ENCODE results near the gene CLUH.
"Not testable (repeated sequence)": the region's sequence is repeated elsewhere in the genome, so short reads cannot be mapped to it uniquely, and the experiment has no call there.

Gene CLUH

GRCh38 chr17:2682176-2682938 lies 29.2 kb downstream of the CLUH start:
- TF ChIP-seq MAX (IDR thresholded peaks at IDR 0.05; ENCODE audit: low read depth, low read length) (no peak), CTCF (IDR thresholded peaks at IDR 0.05; ENCODE audit: low read depth, low read length) (no peak), POLR2A (IDR thresholded peaks at IDR 0.05; ENCODE audit: extremely low read depth, insufficient read length) (no peak), MYC (IDR thresholded peaks at IDR 0.05; ENCODE audit: low read depth, low read length) (no peak)
- no peak overlapping the region for H3K4me3 ChIP-seq (ENCODE audit: low read depth, low read length)
- no peak for DNase-seq (ENCODE audit: low read depth)

GRCh38 chr17:2681650-2682049 lies 29.9 kb downstream of the CLUH start:
- TF ChIP-seq MYC (IDR thresholded peaks at IDR 0.05; ENCODE audit: low read depth, low read length): no peak
- TF ChIP-seq MAX (IDR thresholded peaks at IDR 0.05; ENCODE audit: low read depth, low read length): no peak
- TF ChIP-seq CTCF (IDR thresholded peaks at IDR 0.05; ENCODE audit: low read depth, low read length): no peak
- no peak for TF ChIP-seq POLR2A (IDR thresholded peaks at IDR 0.05; ENCODE audit: extremely low read depth, insufficient read length)
- no peak overlapping the region for H3K4me3 ChIP-seq (ENCODE audit: low read depth, low read length)
- DNase-seq (ENCODE audit: low read depth): no peak

DNA sequence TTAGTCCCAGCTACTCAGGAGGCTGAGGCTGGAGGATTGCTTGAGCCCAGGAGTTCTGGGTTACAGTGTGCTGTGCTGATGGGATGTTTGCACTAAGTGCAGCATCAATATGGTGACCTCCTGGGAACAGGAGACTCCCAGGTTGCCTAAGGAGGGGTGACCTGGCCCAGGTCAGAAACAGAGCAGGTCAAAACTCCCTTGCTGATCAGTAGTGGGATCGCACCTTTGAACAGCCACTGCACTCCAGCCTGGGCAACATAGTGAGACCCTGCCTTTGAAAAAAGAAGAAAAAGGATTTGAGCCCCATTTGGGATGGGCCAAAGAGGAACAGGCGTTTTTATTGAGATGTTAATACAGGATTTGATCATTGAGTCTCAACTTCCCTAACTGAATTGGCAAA lies 30.6 kb downstream of the CLUH start:
- no peak for DNase-seq (ENCODE audit: low read depth)
- H3K4me3 ChIP-seq (ENCODE audit: low read depth, low read length): no peak overlapping the region

DNA sequence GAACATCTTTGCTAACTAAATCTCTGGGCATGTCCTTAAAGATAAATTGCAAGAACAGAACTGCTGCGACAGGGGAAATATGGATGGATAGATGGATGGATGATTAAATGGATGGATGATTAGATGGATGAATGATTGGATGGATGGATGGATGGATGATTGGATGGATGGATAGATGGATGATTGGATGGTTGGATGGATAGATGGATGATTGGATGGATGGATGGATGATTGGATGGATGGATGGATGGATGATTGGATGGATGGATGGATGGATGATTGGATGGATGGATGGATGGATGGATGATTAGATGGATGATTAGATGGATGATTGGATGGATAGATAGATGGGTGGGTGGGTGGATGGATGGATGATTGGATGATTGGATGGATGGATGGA lies 32.3 kb downstream of the CLUH start:
- DNase-seq (ENCODE audit: low read depth); H3K4me3 ChIP-seq (ENCODE audit: low read depth, low read length): not testable (repeated sequence)

More for the DNA sequence above, 30.6 kb downstream of the CLUH start:
- TF ChIP-seq CTCF (IDR thresholded peaks at IDR 0.05; ENCODE audit: low read depth, low read length): no peak
- TF ChIP-seq MYC (IDR thresholded peaks at IDR 0.05; ENCODE audit: low read depth, low read length): no peak
- no peak for TF ChIP-seq MAX (IDR thresholded peaks at IDR 0.05; ENCODE audit: low read depth, low read length)
- TF ChIP-seq POLR2A (IDR thresholded peaks at IDR 0.05; ENCODE audit: extremely low read depth, insufficient read length): no peak

GRCh38 chr17:2672026-2672425 lies 39.5 kb downstream of the CLUH start:
- no peak overlapping the region for H3K4me3 ChIP-seq (ENCODE audit: low read depth, low read length)
- DNase-seq (ENCODE audit: low read depth): no peak
- no peak for TF ChIP-seq MAX (IDR thresholded peaks at IDR 0.05; ENCODE audit: low read depth, low read length)
- no peak for TF ChIP-seq POLR2A (IDR thresholded peaks at IDR 0.05; ENCODE audit: extremely low read depth, insufficient read length)

DNA sequence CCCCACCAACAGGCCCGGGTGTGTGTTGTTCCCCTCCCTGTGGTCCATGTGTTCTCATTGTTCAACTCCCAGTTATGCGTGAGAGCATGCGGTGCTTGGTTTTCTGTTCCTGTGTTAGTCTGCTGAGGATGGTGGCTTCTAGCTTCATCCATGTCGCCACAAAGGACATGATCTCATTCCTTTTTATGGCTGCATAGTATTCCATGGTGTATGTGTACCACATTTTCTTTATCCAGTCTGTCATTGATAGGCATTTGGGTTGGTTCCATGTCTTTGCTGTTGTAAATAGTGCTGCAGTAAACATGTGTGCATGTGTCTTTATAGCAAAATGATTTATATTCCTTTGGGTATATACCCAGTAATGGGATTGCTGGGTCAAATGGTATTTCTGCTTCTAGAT lies 51.2 kb downstream of the CLUH start:
- not testable (repeated sequence) for DNase-seq (ENCODE audit: low read depth); H3K4me3 ChIP-seq (ENCODE audit: low read depth, low read length)

- not testable (repeated sequence) for DNase-seq (ENCODE audit: low read depth); H3K4me3 ChIP-seq (ENCODE audit: low read depth, low read length)
Measured at GRCh38 chr17:2659337-2659736, 52.2 kb downstream of the CLUH start.

DNA sequence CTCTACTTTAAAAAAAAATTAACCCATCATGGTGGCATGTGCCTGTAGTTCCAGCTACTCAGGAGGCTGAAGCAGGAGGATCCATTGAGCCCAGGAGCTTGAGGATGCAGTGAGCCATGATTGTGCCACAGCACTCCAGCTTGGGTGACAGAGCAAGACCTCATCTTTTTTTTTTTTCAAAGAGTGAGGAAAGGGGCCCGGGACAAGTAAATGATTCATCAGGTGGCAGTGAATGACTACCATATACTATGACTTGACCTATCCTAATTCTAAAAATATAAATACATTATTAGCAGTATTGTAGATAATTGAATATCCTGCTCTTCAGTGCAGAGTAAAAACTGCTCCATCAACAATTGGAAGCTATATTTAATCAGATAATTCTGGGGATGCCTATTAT lies 55.3 kb downstream of the CLUH start:
- no peak overlapping the region for H3K4me3 ChIP-seq (ENCODE audit: low read depth, low read length)
- TF ChIP-seq MYC (IDR thresholded peaks at IDR 0.05; ENCODE audit: low read depth, low read length): no peak
- no peak for TF ChIP-seq CTCF (IDR thresholded peaks at IDR 0.05; ENCODE audit: low read depth, low read length)
- no peak for TF ChIP-seq MAX (IDR thresholded peaks at IDR 0.05; ENCODE audit: low read depth, low read length)
- TF ChIP-seq POLR2A (IDR thresholded peaks at IDR 0.05; ENCODE audit: extremely low read depth, insufficient read length): no peak
- no peak for DNase-seq (ENCODE audit: low read depth)

Data from NB4 (cell line).